ENCODE measurements around the gene MIDN. TPM values are rescaled to one million over a fixed set of nuclear protein-coding genes. Genes with fewer than 3 reads are reported as not detected.

Gene MIDN
- total RNA-seq, 3 donors from 2014 or later: 13.8 to 28.5 (median 22.4) TPM

DNA sequence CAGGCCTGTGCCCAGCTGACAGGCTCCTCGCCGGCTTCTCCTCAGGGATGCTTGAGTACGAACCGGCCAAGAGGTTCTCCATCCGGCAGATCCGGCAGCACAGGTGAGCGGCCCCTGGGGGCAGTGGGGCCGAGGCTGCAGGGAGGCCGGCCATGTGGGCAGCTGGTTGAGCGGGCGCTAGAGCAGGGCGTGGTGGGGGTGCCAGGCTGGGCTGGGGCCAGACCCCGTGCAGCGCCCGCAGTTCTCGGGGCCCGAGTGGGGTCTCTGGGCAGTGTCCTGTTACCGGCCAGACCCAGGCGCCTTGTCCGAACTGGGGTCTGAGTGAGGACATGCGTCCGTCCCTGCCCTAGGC lies 26.5 kb upstream of the MIDN start:
- H3K4me3 ChIP-seq: no peak overlapping the region
- no peaks in the 10 kb centered on the region for H3K9me3 ChIP-seq
- no peak for DNase-seq (ENCODE audit: low spot score in 2 of 2)
- H3K4me1 ChIP-seq: no peaks in the 10 kb centered on the region
- H3K36me3 ChIP-seq: no peaks in the 10 kb centered on the region
- H3K27ac ChIP-seq: peak overlapping the region in 1 of 2 donors; percentile 21
- intact Hi-C loops (cut with DNase I; ENCODE audit: low total_unique reads): loop anchor here (10.0 kb wide), 1 partner anchor 207 kb away; no protein-coding TSS in a partner anchor
- no peak for TF ChIP-seq POLR2A (IDR thresholded peaks at IDR 0.05)
- TF ChIP-seq POLR2AphosphoS5 (IDR thresholded peaks at IDR 0.05): no peak
- TF ChIP-seq, protein P1, sequence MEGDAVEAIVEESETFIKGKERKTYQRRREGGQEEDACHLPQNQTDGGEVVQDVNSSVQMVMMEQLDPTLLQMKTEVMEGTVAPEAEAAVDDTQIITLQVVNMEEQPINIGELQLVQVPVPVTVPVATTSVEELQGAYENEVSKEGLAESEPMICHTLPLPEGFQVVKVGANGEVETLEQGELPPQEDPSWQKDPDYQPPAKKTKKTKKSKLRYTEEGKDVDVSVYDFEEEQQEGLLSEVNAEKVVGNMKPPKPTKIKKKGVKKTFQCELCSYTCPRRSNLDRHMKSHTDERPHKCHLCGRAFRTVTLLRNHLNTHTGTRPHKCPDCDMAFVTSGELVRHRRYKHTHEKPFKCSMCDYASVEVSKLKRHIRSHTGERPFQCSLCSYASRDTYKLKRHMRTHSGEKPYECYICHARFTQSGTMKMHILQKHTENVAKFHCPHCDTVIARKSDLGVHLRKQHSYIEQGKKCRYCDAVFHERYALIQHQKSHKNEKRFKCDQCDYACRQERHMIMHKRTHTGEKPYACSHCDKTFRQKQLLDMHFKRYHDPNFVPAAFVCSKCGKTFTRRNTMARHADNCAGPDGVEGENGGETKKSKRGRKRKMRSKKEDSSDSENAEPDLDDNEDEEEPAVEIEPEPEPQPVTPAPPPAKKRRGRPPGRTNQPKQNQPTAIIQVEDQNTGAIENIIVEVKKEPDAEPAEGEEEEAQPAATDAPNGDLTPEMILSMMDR (IDR thresholded peaks at IDR 0.05): no peak
- H3K27me3 ChIP-seq: no peaks in the 10 kb centered on the region

DNA sequence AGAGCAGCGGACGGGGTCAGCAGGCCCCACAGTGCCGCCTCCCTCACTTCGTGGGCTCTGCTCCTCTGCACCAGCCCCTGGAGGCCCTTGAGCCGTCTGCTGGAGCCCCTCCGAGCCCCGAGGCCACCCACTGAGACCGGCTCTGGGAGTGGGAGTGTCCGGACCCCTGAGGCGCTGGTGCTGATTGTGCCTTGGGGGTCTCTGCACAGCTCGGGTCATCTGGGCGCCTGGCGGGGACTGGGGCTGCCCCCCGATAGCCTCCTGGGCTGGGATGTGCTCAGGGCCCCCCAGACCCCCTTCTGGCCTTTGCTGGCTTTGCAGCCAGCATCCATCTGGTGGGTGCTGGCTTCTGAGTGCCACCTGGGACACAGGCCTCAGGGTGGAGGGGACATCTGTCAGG lies 26.0 kb upstream of the MIDN start:
- Histone ChIP-seq H3K27me3 (no peaks in the 10 kb centered on the region), H3K9me3 (no peaks in the 10 kb centered on the region), H3K36me3 (peaks cover 1% of the 10 kb centered on the region), H3K4me1 (no peaks in the 10 kb centered on the region), H3K27ac (no peak overlapping the region), H3K4me3 (no peak overlapping the region)
- intact Hi-C loops (cut with DNase I; ENCODE audit: low total_unique reads): loop anchor here (10.0 kb wide), 1 partner anchor 208 kb away; no protein-coding TSS in a partner anchor
- no peak for DNase-seq (ENCODE audit: low spot score in 2 of 2)
- TF ChIP-seq, protein P1 (IDR thresholded peaks at IDR 0.05): no peak
- TF ChIP-seq POLR2AphosphoS5 (IDR thresholded peaks at IDR 0.05): no peak
- TF ChIP-seq POLR2A (IDR thresholded peaks at IDR 0.05): no peak

DNA sequence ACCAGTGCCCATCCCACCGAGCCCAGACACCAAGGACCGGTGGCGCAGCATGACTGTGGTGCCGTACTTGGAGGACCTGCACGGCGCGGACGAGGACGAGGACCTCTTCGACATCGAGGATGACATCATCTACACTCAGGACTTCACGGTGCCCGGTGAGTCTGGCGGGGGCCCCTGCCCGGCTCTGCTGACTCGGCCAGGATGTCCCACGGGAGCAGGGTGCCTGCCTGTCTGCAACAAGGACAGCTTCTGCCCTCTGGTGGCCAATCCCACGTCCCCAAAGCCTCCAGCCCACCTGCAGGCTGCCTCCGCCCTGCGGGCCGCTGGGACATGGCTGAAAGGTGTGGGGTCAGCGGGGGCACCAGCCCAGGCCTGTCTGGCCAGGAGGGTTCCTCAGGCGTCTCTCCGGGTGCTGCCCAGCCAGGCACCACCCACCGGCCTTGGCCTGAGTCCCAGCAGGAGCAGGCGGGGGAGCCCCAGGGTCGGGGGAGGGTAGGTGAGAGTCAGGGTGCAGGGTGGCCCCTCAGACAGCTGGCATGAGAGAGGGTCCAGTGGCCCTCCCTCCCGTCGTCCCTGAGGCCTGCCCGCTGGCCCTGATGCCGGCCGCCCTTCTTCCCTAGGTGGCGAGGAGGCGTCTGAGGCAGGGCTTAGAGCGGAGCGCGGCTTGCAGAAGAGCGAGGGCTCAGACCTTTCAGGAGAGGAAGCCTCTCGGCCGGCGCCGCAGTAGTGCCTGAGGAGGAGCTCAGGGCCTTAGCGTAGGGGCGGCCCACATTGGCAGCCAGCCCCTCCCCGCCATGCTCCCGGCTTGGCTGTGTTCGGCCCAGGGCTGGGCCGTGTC lies 25.1 kb upstream of the MIDN start:
- H3K27ac ChIP-seq: peak overlapping the region in 1 of 2 donors; percentile 20
- no peaks in the 10 kb centered on the region for H3K27me3 ChIP-seq
- peaks cover 9% of the 10 kb centered on the region for H3K36me3 ChIP-seq
- no peaks in the 10 kb centered on the region for H3K4me1 ChIP-seq
- intact Hi-C loops (cut with DNase I; ENCODE audit: low total_unique reads): loop anchor here (10.0 kb wide), 1 partner anchor 208 kb away; no protein-coding TSS in a partner anchor
- no peak overlapping the region for H3K4me3 ChIP-seq
- TF ChIP-seq POLR2AphosphoS5 (IDR thresholded peaks at IDR 0.05): no peak
- TF ChIP-seq, protein P1 (IDR thresholded peaks at IDR 0.05): no peak
- no peak for TF ChIP-seq POLR2A (IDR thresholded peaks at IDR 0.05)
- DNase-seq (ENCODE audit: low spot score in 2 of 2): no peak
- no peaks in the 10 kb centered on the region for H3K9me3 ChIP-seq

DNA sequence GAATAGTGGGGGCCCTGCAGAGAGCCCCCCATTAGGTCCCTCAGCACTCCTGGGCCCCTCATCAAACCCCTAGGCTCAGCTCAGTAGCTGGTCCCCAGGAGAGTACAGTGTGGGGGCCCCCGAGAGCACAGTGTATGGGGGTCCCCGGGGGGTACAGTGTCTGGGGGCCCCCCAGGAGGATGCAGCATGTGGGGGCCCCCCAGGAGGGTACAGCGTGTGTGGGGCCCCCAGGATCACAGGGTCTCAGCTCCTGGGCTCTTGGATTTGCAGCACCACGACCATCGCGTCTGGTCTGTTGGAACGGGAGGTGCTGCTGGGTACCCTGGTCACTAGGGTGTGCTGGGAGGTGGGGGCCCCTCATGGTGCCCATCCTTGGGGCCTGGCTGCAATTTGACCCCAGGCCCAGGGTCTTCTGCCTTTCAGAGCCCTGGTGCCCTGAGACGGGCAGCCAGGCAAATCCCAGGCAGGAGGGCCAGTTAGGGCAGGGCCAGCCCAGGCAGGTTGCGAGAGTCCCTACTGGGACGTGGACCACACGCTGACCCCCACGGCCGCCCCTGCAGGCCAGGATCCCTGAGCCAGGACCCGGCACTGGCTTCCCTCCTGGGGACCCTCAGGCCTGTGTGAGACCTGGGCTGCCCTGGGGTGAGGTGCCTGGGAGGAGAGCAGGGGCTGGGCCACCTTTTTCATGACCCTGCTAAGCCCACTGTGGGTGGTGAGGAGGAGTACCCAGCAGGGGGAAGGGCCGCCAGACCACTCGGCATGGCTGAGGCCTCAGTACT lies 24.1 kb upstream of the MIDN start:
- TF ChIP-seq POLR2A (IDR thresholded peaks at IDR 0.05) (no peak), POLR2AphosphoS5 (IDR thresholded peaks at IDR 0.05) (no peak)
- TF ChIP-seq, protein P1 (IDR thresholded peaks at IDR 0.05): no peak

More for the DNA sequence above, 24.1 kb upstream of the MIDN start:
- intact Hi-C loops (cut with DNase I; ENCODE audit: low total_unique reads): loop anchor here (10.0 kb wide), 1 partner anchor 209 kb away; no protein-coding TSS in a partner anchor
- Histone ChIP-seq H3K9me3 (no peaks in the 10 kb centered on the region), H3K4me1 (no peaks in the 10 kb centered on the region), H3K4me3 (no peak overlapping the region), H3K27me3 (no peaks in the 10 kb centered on the region), H3K36me3 (peaks cover 9% of the 10 kb centered on the region), H3K27ac (no peak overlapping the region)
- no peak for DNase-seq (ENCODE audit: low spot score in 2 of 2)

All from breast epithelium (tissue), 4 donors.